Stimulated activated CD8-positive, alpha-beta memory T cell treated with anti-CD3 and anti-CD28 coated beads, Interleukin-4, amount 100 ng/mL, for 4 hours (primary cell): ENCODE data around the gene IFI27.
"Not testable (repeated sequence)": the region's sequence is repeated elsewhere in the genome, so short reads cannot be mapped to it uniquely, and the experiment has no call there.

Experiments
- DNase-seq, 2 donors: peaks; one replicate each; pipeline ENCODE4 v3.0.0-alpha.2; 2020; ENCODE audit warnings: low read depth in 2 of 2, low spot score in 1 of 2

IFI27 gene

DNA sequence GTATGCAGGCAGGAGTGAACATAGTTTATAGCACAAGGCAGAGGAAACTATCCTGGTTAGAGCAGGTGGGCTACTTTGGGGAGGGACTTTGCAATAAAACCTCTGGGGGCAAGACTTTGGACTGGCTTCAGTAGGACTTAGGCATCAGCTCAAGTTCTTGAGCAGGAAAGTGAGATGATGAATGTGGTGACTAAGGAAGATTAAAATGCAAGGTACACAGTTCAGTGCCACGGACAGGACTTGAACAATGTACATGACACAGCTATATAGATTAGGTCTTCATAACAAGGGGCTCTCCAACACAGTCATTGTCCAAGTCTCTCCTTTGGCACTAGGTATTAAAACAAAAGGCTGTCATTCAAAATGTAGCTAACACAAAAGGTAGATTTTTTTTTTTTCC is 42.1 kb downstream of the IFI27 start:
- no peak for DNase-seq

DNA sequence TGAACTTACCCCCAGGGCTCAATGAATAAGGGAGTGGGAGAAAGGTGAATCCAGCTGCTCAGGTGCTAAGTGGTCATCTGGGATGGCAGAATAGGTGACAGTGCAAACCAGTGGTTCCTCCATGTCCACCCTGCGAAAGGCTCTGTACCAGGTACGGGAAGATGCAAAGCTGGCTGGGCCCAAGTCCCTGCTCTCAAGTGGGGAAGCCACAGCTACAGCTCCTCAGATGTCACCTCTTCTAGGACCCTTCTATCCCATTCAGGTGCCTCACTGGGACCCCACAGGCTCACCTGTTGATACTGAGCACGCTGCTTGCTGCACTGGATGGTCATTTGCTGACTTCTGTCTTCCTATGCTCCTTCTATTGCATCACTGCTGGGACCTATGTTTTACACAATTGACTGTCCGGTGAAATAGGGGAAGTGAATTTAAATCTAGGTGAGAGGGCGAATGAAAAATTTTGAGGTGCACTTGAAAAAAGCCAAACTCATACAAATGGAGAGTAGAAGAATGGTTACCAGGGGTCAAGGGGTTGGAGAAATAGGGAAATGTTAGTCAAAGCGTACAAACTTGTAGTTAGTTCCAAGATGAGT is 43.3 kb downstream of the IFI27 start:
- no peak for DNase-seq

DNA sequence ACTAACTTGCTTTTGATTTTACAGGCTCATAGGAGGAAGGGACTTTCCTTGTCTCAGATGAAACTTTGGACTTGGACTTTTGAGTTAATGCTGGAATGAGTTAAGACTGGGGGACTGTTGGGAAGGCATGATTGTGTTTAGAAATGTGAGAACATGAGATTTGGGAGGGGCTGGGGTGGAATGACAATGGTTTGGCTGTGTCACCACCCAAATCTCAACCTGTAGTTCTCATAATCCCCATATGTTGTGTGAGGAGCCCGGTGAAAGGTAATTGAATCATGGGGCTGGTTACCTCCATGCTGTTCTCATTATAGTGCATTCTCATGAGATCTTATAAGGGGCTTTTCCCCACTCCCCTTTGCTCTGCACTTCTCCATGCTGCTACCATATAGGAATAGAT is 45.6 kb downstream of the IFI27 start:
- not testable (repeated sequence) for DNase-seq

DNA sequence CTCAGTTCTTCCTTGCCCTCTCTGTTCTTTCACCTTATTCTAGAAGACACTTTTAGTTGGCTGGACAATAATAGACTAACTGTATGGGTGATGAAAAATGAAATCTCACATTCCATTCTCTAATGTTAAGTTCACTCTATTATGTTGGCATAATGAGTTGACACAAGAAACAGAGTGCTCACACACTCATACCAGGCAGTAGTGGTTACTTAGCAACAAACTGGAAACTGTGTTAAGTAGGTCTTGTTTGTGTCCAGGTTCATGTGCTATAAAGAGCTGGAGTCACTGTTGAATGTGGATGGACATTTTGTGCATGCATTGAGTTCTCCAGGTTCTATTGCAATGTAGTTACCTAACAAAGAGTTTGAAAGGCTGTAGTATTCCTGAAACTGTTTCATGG is 46.7 kb downstream of the IFI27 start:
- DNase-seq = no peak

DNA sequence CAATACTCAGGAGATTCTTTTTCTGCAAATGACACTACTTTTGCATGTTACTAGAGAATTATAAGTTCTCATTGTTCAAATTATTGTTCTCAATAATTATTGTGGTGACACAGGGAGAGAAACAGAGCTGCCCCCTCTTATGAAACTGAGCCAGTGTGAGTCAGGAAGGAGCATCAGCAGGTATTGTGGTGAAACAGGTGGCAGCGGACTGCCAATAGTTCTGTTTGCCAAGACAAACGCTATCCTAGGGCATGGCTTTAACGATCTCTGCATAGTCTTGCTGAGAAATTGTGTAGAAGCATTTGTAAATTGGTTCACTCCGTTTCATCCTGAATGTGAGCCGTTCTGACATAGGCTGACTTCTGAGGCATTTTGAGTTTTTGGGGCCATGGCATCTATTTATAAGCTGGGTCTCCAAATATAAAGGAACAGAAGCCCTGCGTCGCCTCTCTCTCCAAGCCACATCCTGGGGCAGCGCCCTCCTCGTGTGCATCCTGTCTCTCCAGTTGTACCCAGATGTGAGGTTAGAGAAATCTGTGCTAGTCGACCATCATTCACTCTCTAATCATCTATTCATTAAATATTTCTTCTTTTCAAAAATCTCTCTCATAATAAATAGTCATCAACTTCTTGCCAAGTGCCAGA is 47.8 kb downstream of the IFI27 start:
- DNase-seq = no peak

DNA sequence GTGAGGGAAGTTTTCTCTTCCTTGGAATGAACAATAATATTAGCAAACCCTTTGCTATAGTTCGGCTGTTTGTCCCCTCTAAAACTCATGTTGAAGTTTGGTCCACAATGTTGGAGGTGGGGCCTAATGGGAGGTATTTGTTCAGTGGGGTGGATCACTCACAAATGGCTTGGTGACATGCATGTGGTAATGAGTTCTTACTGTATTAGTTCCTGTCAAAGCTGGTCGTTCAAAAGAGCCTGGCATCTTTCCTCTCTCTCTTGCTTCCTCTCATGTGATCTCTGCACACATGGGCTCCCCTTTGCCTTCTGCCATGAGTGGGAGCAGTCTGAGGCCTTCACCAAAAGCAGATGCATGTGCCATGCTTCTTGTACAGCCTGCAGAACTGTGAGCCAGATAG is 50.5 kb downstream of the IFI27 start:
- no peak for DNase-seq

DNA sequence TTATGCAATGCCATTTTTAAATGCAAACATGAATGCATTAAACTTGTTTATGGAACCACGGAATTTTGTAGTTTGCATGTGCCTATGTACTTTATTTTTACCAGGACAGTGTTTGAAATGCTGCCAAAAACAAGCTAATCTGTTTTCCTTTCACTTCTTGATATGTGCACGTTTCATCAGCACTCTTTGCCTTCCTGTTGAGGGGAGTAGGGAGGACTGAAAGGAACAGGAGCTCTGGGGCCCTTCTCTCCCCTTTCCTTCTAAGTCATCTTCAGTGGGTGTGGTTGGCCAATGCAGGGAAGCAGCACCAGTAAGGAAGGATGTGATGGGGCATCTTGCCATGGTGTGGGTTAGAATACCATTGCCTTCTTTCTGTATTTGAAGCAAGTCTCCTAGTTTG is 51.4 kb downstream of the IFI27 start:
- no peak for DNase-seq

DNA sequence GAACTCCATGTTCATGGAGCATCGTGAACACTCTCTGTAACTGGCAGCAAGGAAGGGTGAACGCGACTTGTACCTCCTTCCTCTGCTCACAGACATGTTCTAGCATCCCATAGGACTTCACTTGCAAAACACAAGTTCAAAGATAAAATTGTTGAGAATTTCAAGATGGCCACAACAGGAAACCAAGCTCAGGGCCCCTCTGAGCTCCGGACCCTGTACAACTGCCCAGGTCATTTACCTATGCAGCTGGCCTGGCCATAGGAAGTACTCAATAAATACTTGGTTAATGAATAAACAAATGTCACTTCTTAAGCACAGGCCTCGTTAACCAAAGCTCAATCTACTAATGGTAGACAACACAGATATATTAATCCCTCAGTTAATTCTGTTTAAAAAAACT is 51.9 kb downstream of the IFI27 start:
- no peak for DNase-seq

DNA sequence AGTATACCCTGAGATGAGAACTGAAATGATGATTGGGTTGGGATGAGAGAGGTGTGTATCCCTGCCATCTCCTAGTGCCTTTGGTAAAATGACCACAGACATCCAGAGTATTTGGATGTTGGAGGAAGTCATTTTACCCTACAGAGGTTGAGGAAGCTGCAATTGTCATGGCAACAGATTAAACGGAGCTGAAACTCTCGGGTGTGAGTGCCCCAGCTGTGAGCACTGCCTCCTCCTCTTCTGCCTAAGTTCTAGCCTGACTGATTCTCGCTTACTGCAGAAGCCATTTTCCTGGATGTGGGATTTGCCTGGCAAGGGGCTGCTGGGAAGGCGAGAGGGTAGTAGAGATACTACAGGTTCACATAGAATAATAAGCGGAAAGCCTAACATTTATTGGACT is 53.3 kb downstream of the IFI27 start:
- DNase-seq = no peak

DNA sequence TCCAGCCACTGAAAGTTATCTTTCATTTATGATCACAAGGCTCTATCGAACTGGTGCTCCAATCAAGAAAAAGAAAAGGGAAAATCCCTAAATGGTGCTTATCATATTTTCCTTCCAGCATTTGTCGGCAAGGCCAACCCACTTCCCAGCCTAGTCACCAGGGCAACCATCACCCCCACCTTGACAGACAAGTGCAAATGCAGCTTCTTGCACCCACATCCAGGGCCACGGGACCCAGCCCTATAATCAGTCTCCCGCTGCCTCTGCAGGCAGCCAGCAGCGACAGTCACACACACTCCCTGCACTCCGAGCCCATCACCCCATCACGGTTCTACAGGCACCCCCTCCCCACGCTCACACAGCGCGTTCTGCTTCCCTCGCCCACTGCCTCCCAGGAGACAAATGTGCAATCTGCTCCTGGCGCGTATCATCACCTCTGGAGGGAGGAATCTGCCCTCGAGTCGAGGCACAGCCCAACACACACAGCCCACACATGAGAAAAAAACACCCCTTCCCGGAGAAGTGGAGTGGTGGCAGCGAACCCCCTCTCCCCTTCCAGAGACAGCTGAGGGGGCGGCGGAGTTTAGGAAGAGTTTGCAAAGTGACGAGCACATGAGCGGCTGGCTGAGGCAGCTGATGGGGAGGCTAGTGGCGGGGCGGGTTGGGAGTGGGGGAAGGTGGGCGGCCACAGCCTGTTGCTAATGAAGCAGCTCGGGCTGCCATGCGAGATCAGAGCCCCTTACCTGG is 54.3 kb downstream of the IFI27 start:
- DNase-seq = no peak

DNA sequence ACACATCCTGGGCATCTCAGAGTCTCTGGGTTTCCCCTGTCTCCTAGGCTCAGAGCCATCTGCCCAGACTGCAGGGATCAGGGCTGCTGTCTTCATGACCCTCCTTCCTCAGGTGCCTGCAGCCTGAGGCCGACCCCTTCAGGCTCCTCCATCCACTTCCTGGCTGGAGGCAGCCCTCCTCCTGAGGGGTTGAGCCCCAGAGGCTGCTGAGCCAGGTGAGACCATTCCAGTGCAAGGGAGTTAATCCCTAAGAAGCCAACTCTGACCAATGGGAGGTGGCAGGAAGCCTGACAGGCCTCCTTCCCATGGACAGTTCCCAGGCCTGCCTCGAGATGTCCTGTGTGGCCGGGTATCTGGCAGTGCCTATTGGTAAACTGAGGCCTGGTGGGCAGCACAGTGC is 55.2 kb downstream of the IFI27 start:
- DNase-seq = no peak
